GM12892 (cell line): ENCODE measurements around the gene PEG3.

Experiments
- POLR2A ChIP-seq: IDR thresholded peaks from 2 replicates; pipeline ENCODE4 v1.6.1; 2011; ENCODE audit warnings: low read depth, low read length, control low read depth
- POLR2AphosphoS5 ChIP-seq: IDR thresholded peaks from 2 replicates; pipeline ENCODE4 v1.6.1; 2011; ENCODE audit warnings: low read depth, low read length, control low read depth
- TAF1 ChIP-seq: IDR thresholded peaks from 2 replicates; pipeline ENCODE4 v1.6.1; 2011; ENCODE audit warnings: low read depth, mild to moderate bottlenecking, control low read depth, low read length, borderline replicate concordance

GRCh38 chr19:56836059-56836458, 4.5 kb downstream of the PEG3 start:
- TF ChIP-seq TAF1: no peak
- TF ChIP-seq POLR2A: no peak
- no peak for TF ChIP-seq POLR2AphosphoS5
